ENCODE results near the gene ERG.

Gene ERG

DNA sequence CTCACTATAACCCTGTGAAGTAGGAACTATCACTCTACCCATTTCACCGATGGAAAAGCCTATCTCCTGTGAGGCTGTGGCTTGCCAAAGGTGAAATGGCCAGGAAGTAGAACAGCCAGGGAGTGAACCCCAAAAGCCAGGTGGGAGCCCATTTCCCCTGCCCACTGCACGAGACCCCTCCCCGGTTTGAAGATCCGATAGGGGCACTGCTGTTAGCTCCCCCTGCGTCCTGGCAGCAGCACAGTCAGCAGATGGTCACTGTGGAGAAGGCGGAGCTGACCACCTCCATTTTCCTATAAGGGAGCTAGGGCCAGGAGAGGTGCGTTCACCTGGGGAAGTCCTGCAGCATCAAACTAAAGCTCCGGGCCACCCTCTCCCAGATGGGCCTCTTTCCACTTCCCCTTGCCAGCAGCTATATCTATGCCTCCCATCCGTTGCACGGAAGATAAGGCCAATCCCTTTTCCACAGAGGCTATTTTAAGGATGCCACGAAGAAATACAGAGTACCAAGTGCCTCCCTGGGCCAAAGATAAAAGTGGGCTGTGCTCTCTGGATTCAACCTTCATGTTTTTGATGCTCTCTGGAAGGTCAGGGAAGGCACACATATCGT is 7.8 kb downstream of the ERG start:
- Histone ChIP-seq H3K36me3 (ENCODE audit: control insufficient read depth in 1 of 2, insufficient read depth in 2 of 2, low read length in 2 of 2) (no peaks in the 10 kb centered on the region), H3K9me3 (ENCODE audit: control insufficient read depth in 1 of 2, low read length in 2 of 2) (no peaks in the 10 kb centered on the region), H3K27ac (ENCODE audit: low read depth, low read length) (no peak overlapping the region), H3K9ac (ENCODE audit: low read depth in 1 of 2, low read length in 2 of 2) (no peak overlapping the region), H3K27me3 (ENCODE audit: control insufficient read depth in 1 of 2, insufficient read depth in 2 of 2, low read length in 2 of 2) (no peaks in the 10 kb centered on the region), H3K4me3 (ENCODE audit: low read depth in 1 of 2, low read length in 2 of 2) (no peak overlapping the region), H3K4me1 (ENCODE audit: control insufficient read depth in 1 of 2, insufficient read depth in 2 of 2, low read length in 2 of 2) (peaks cover 9 to 16% of the 10 kb centered on the region in 2 donors)

DNA sequence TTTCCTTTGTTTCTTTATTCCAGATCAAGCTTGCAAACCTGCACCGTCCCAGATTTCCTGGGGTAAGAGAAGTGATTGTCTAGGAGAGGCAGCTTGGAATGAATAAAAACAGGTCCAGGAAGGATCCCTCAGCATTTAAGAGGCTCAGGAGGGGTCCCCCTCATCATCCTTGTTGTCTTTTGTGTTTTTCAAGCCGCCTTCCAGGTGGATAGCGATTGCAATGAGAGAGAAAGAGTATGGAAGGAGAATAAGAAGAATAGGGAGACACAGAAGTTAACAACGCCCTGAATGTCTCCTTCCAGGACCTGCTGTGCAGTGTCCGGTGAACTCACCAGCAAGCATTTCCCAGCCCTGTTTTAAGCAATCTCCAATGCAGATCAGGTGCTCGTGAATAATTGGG is 8.5 kb downstream of the ERG start:
- H3K9ac ChIP-seq (ENCODE audit: low read depth in 1 of 2, low read length in 2 of 2): no peak overlapping the region
- H3K36me3 ChIP-seq (ENCODE audit: control insufficient read depth in 1 of 2, insufficient read depth in 2 of 2, low read length in 2 of 2): no peaks in the 10 kb centered on the region
- H3K27ac ChIP-seq (ENCODE audit: low read depth, low read length): no peak overlapping the region
- peaks cover 9 to 16% of the 10 kb centered on the region in 2 donors for H3K4me1 ChIP-seq (ENCODE audit: control insufficient read depth in 1 of 2, insufficient read depth in 2 of 2, low read length in 2 of 2)
- H3K27me3 ChIP-seq (ENCODE audit: control insufficient read depth in 1 of 2, insufficient read depth in 2 of 2, low read length in 2 of 2): no peaks in the 10 kb centered on the region
- no peaks in the 10 kb centered on the region for H3K9me3 ChIP-seq (ENCODE audit: control insufficient read depth in 1 of 2, low read length in 2 of 2)
- no peak overlapping the region for H3K4me3 ChIP-seq (ENCODE audit: low read depth in 1 of 2, low read length in 2 of 2)

DNA sequence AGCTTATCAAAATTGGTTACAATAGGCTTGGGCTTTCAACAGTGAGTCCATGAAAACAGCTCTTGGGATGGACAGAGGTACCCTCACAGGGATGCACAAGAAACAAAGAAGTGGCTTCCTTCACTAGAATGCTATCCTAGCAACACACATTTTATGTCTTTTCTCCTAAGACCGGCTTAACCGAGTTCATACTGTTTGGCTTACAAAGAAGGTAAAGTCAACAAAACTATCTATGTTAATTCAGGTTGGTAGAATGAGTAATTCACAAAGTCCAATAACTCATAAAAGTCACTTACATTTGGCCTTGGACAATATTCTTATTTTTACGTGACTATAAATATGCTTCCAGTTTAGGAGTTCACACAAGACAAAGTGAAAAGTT is 9.0 kb downstream of the ERG start:
- H3K27me3 ChIP-seq (ENCODE audit: control insufficient read depth in 1 of 2, insufficient read depth in 2 of 2, low read length in 2 of 2): no peaks in the 10 kb centered on the region
- H3K4me3 ChIP-seq (ENCODE audit: low read depth in 1 of 2, low read length in 2 of 2): peak overlapping the region in 1 of 2 donors; percentile 12
- H3K9ac ChIP-seq (ENCODE audit: low read depth in 1 of 2, low read length in 2 of 2): no peak overlapping the region
- H3K27ac ChIP-seq (ENCODE audit: low read depth, low read length): no peak overlapping the region
- no peaks in the 10 kb centered on the region for H3K9me3 ChIP-seq (ENCODE audit: control insufficient read depth in 1 of 2, low read length in 2 of 2)
- peaks cover 9 to 16% of the 10 kb centered on the region in 2 donors for H3K4me1 ChIP-seq (ENCODE audit: control insufficient read depth in 1 of 2, insufficient read depth in 2 of 2, low read length in 2 of 2)
- no peaks in the 10 kb centered on the region for H3K36me3 ChIP-seq (ENCODE audit: control insufficient read depth in 1 of 2, insufficient read depth in 2 of 2, low read length in 2 of 2)

DNA sequence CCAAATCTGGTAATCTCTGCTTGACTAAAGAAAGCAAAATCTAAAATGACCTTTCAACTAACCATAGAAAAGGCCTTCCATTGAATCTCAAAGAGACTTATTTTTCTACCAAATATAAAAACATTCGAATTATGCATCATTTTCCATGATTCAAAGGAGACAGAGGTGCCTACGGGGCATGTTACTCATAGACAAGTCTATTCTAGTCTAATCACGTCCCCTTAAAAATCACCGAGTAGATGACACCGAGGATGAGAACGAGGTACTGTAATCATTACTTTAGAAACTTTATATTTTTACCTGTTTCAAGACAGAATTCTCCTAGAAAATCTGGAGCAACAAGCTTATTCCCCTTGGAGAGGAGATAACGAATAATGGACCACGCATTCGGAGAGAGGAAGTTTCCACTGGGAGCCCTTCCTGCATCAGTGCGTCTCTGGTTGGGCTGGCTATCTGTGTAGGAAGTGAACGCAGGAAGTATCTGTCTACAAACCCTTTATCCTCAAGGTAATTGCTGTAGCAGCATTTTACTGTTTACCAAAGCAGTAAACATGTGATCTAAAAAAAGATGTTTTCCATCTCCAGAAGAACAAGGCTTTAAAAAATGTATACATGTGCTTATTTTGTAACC is 9.5 kb downstream of the ERG start:
- Histone ChIP-seq H3K36me3 (ENCODE audit: control insufficient read depth in 1 of 2, insufficient read depth in 2 of 2, low read length in 2 of 2) (no peaks in the 10 kb centered on the region), H3K4me3 (ENCODE audit: low read depth in 1 of 2, low read length in 2 of 2) (peak overlapping the region in 1 of 2 donors; percentile 12), H3K27ac (ENCODE audit: low read depth, low read length) (no peak overlapping the region)

DNA sequence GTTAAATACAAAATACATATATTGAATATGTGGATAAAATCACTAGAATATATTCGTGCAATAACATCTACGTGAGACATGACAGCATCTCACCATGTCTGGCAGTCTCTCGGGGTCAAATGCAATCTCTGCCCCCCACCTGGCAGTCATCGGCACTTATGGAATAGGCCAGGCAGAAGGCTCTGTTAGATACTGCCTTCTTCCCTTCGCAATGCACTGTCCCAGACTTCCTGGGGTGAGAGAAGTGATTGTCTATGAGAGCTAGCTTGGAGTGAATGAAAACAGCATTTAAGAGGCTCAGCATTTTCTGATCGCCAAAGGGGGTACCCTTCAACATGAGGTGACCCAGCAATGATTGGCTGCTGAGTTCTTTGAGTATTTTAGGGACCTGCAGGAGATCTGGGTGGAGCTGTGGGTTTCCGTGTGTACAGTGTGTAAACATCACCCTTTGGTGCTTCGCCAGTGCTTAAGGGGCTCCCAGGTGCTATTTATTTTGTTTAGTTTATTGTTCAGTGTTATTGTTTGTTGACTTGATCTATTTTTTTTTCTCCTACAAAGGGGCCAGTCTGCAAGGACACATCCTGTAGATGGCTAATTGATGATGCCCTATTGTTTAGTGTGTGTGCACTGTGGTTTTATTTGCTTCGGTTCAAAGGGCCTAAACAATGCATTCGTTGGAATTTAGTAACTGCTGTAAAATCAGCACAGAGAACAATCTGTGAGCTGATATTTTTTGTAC is 10.2 kb downstream of the ERG start:
- H3K4me1 ChIP-seq (ENCODE audit: control insufficient read depth in 1 of 2, insufficient read depth in 2 of 2, low read length in 2 of 2): peaks cover 9 to 16% of the 10 kb centered on the region in 2 donors
- H3K4me3 ChIP-seq (ENCODE audit: low read depth in 1 of 2, low read length in 2 of 2): no peak overlapping the region
- no peaks in the 10 kb centered on the region for H3K27me3 ChIP-seq (ENCODE audit: control insufficient read depth in 1 of 2, insufficient read depth in 2 of 2, low read length in 2 of 2)
- H3K36me3 ChIP-seq (ENCODE audit: control insufficient read depth in 1 of 2, insufficient read depth in 2 of 2, low read length in 2 of 2): no peaks in the 10 kb centered on the region
- no peak overlapping the region for H3K9ac ChIP-seq (ENCODE audit: low read depth in 1 of 2, low read length in 2 of 2)
- no peak overlapping the region for H3K27ac ChIP-seq (ENCODE audit: low read depth, low read length)
- H3K9me3 ChIP-seq (ENCODE audit: control insufficient read depth in 1 of 2, low read length in 2 of 2): no peaks in the 10 kb centered on the region

More for the DNA sequence above, 9.5 kb downstream of the ERG start:
- peaks cover 9 to 16% of the 10 kb centered on the region in 2 donors for H3K4me1 ChIP-seq (ENCODE audit: control insufficient read depth in 1 of 2, insufficient read depth in 2 of 2, low read length in 2 of 2)
- no peaks in the 10 kb centered on the region for H3K27me3 ChIP-seq (ENCODE audit: control insufficient read depth in 1 of 2, insufficient read depth in 2 of 2, low read length in 2 of 2)
- H3K9ac ChIP-seq (ENCODE audit: low read depth in 1 of 2, low read length in 2 of 2): no peak overlapping the region
- no peaks in the 10 kb centered on the region for H3K9me3 ChIP-seq (ENCODE audit: control insufficient read depth in 1 of 2, low read length in 2 of 2)

DNA sequence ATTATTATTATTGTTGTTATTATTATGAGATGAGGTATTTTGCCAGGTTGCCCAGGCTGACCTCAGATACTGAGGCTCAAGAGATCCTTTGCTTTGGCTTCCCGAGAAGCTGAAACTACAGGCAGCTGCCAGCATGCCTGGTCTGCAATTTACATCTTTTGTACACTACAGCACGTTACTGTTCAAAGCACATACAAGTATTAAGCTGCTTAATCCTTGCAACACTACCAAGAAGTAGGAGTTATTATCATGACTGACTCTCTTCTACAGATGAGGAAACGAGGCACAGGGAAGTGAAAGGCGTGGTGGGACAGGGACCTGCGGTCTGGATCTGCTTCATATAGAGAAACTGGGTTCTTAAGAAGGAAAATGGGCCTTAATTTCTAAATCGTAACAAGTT is 11.6 kb downstream of the ERG start:
- Histone ChIP-seq H3K4me3 (ENCODE audit: low read depth in 1 of 2, low read length in 2 of 2) (no peak overlapping the region), H3K27ac (ENCODE audit: low read depth, low read length) (no peak overlapping the region), H3K9ac (ENCODE audit: low read depth in 1 of 2, low read length in 2 of 2) (no peak overlapping the region), H3K27me3 (ENCODE audit: control insufficient read depth in 1 of 2, insufficient read depth in 2 of 2, low read length in 2 of 2) (no peaks in the 10 kb centered on the region), H3K4me1 (ENCODE audit: control insufficient read depth in 1 of 2, insufficient read depth in 2 of 2, low read length in 2 of 2) (peaks cover 9 to 16% of the 10 kb centered on the region in 2 donors), H3K36me3 (ENCODE audit: control insufficient read depth in 1 of 2, insufficient read depth in 2 of 2, low read length in 2 of 2) (no peaks in the 10 kb centered on the region), H3K9me3 (ENCODE audit: control insufficient read depth in 1 of 2, low read length in 2 of 2) (no peaks in the 10 kb centered on the region)

DNA sequence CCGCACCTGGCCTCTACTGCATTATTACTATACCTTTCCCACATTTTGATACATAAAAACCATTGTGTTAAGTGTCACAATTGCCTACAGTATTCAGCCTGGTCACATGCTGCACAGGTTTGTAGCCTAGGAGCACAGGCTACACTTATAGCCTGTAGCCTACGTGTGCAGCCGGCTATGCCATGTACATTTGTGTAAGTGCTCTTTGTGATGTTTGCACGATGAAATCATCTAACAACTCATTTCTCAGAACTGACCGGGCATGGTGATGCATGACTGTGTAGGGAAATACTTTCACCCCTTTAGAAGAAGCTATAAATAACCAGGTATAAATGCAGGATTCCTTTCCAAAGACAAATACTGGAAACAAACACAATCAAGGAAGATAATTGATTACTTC is 12.1 kb downstream of the ERG start:
- Histone ChIP-seq H3K27ac (ENCODE audit: low read depth, low read length) (no peak overlapping the region), H3K4me1 (ENCODE audit: control insufficient read depth in 1 of 2, insufficient read depth in 2 of 2, low read length in 2 of 2) (peaks cover 9 to 16% of the 10 kb centered on the region in 2 donors), H3K36me3 (ENCODE audit: control insufficient read depth in 1 of 2, insufficient read depth in 2 of 2, low read length in 2 of 2) (no peaks in the 10 kb centered on the region)

DNA sequence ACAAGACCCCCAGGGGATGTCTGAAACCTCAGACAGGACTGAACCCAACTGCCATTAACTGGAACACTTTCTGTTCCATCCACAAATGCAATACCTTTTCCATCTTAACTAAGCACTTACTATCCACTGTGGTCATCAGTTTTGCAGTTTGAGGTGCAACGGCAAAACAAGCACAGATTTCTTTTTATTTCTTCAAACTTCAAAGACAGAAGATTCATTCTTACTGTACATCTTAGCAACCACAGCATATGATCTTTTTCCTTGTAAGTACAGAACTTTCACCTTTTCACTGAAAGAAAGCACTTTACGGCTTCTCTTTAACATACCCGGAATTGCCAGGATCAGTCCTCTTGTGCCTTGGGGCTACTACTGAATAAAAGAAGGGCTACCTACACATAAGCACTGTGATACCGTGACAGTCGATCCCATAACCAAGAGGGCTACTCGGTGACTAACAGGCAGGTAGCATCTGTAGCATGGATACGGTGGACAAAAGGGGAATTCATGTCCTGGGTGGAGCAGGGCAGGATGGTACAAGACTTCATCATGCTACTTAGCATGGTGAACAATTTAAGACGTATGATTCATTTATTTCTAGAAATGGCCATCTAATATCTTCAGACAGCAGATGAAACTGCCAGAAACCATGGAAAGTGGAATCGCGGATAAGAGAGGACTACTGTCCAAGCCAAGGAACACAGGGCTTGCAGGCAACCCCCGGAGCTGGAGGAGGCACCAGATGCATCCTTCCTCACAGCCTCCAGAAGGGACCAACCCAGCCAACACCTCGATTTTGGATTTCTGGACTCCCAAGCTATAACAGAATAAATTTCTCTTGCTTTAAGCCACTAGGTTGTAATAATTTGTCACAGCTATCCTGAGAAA is 18.4 kb downstream of the ERG start:
- Histone ChIP-seq H3K27me3 (ENCODE audit: control insufficient read depth in 1 of 2, insufficient read depth in 2 of 2, low read length in 2 of 2) (peaks cover 4 to 13% of the 10 kb centered on the region in 2 donors), H3K27ac (ENCODE audit: low read depth, low read length) (no peak overlapping the region), H3K36me3 (ENCODE audit: control insufficient read depth in 1 of 2, insufficient read depth in 2 of 2, low read length in 2 of 2) (no peaks in the 10 kb centered on the region), H3K9ac (ENCODE audit: low read depth in 1 of 2, low read length in 2 of 2) (no peak overlapping the region), H3K4me3 (ENCODE audit: low read depth in 1 of 2, low read length in 2 of 2) (no peak overlapping the region), H3K9me3 (ENCODE audit: control insufficient read depth in 1 of 2, low read length in 2 of 2) (no peaks in the 10 kb centered on the region), H3K4me1 (ENCODE audit: control insufficient read depth in 1 of 2, insufficient read depth in 2 of 2, low read length in 2 of 2) (no peaks in the 10 kb centered on the region)

More for the DNA sequence above, 12.1 kb downstream of the ERG start:
- H3K4me3 ChIP-seq (ENCODE audit: low read depth in 1 of 2, low read length in 2 of 2): no peak overlapping the region
- no peaks in the 10 kb centered on the region for H3K27me3 ChIP-seq (ENCODE audit: control insufficient read depth in 1 of 2, insufficient read depth in 2 of 2, low read length in 2 of 2)
- H3K9me3 ChIP-seq (ENCODE audit: control insufficient read depth in 1 of 2, low read length in 2 of 2): no peaks in the 10 kb centered on the region
- H3K9ac ChIP-seq (ENCODE audit: low read depth in 1 of 2, low read length in 2 of 2): no peak overlapping the region

DNA sequence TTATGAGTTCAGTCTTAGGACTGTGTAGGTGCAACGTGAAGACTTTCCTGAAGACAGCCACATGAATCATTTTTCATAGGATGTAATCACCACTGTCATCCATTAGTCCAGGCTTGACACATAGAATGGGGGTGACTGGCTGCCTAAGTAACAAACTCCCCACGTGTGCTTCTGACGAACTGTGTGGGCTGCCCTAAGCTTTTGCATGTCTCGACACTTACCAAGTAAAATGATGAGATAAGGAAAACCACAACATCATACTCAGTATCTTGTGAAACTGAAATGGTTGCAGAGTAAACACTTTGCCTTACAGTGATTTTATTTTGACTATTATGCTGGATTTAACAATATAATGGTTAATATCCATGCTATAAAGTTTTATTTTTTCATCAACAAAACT is 19.5 kb downstream of the ERG start:
- no peak overlapping the region for H3K4me3 ChIP-seq (ENCODE audit: low read depth in 1 of 2, low read length in 2 of 2)
- H3K36me3 ChIP-seq (ENCODE audit: control insufficient read depth in 1 of 2, insufficient read depth in 2 of 2, low read length in 2 of 2): no peaks in the 10 kb centered on the region
- no peak overlapping the region for H3K27ac ChIP-seq (ENCODE audit: low read depth, low read length)
- H3K4me1 ChIP-seq (ENCODE audit: control insufficient read depth in 1 of 2, insufficient read depth in 2 of 2, low read length in 2 of 2): no peaks in the 10 kb centered on the region
- H3K9ac ChIP-seq (ENCODE audit: low read depth in 1 of 2, low read length in 2 of 2): no peak overlapping the region
- no peaks in the 10 kb centered on the region for H3K9me3 ChIP-seq (ENCODE audit: control insufficient read depth in 1 of 2, low read length in 2 of 2)
- H3K27me3 ChIP-seq (ENCODE audit: control insufficient read depth in 1 of 2, insufficient read depth in 2 of 2, low read length in 2 of 2): peaks cover 4 to 13% of the 10 kb centered on the region in 2 donors
